Ureter (tissue), 1 donor: ENCODE measurements around the gene MELTF. TPM values are rescaled to one million over a fixed set of nuclear protein-coding genes. Genes with fewer than 3 reads are reported as not detected.

Source experiments
- DNase-seq: peaks from one replicate; pipeline ENCODE4 v3.0.0-alpha.2; 2020; ENCODE audit warnings: low spot score
- total RNA-seq: library from RNA; stranded (reverse); gene quantifications from one replicate; pipeline ENCODE4 v1.2.4, GENCODE V29; 2023
- donor health status: DM: yes; HTN: yes; CAD: no.

Gene MELTF
- total RNA-seq, 1 donor from 2014 or later, result 3.4 TPM

- DNase-seq, result no peak
Measured at GRCh38 chr3:196968233-196969133, 61.1 kb downstream of the MELTF start, which contains the start of gene PIGZ. PIGZ (minus strand) TSS chr3:196968833; CDS start chr3:196952031, 16,802 bp downstream.

- no peak for DNase-seq
Measured at GRCh38 chr3:196967412-196968232, 62.0 kb downstream of the MELTF start.

GRCh38 chr3:196966526-196967401, 62.9 kb downstream of the MELTF start:
- no peak for DNase-seq

GRCh38 chr3:196965804-196966173, 63.8 kb downstream of the MELTF start:
- DNase-seq, result no peak

GRCh38 chr3:196965112-196965803, 64.4 kb downstream of the MELTF start:
- DNase-seq, result no peak

GRCh38 chr3:196963631-196963953, 66.0 kb downstream of the MELTF start:
- no peak for DNase-seq

- DNase-seq, result no peak
Measured at GRCh38 chr3:196962930-196963630, 66.5 kb downstream of the MELTF start.

- DNase-seq, result no peak
Measured at GRCh38 chr3:196962108-196962929, 67.3 kb downstream of the MELTF start.

GRCh38 chr3:196954832-196955231, 74.8 kb downstream of the MELTF start:
- DNase-seq, result no peak

Other genes starting within 250 kb of the MELTF start
- 44.0 TPM for gene SENP5, start 161.9 kb downstream of the MELTF start, total RNA-seq
- gene NCBP2, start 87.3 kb downstream of the MELTF start, total RNA-seq, result 80.9 TPM
- gene PIGZ, start 61.0 kb downstream of the MELTF start, total RNA-seq, result 16.3 TPM